ENCODE data around the gene PPIG. TPM values are rescaled to one million over a fixed set of nuclear protein-coding genes. Genes with fewer than 3 reads are reported as not detected.

The PPIG gene
- total and polyA plus RNA-seq, 2 of the 4 experiments (the other 2 are of a cell fraction), result 10.4 to 16.7 TPM

- ATAC-seq (ENCODE audit: low read depth) (no peak), DNase-seq (no peak)
- Histone ChIP-seq H3K27ac (ENCODE audit: insufficient read depth, low read length) (no peak overlapping the region), H3K36me3 (ENCODE audit: control insufficient read depth, insufficient read depth, low read length) (no peaks in the 10 kb centered on the region), H3K4ac (ENCODE audit: low read depth, low read length) (no peak overlapping the region), H3K56ac (ENCODE audit: extremely low read depth, insufficient read depth, low read length) (no peak overlapping the region), H2BK15ac (ENCODE audit: low read depth, low read length) (no peak overlapping the region), H3K4me3 (ENCODE audit: insufficient read depth, low read depth, low read length) (no peak overlapping the region), H2BK20ac (ENCODE audit: low read depth, low read length) (no peak overlapping the region), H2AK5ac (ENCODE audit: low read depth, low read length) (no peak overlapping the region), H4K8ac (ENCODE audit: low read depth in 2 of 2, low read length in 2 of 2) (no peak overlapping the region), H3K9me3 (ENCODE audit: control insufficient read depth, insufficient read depth, low read length) (no peaks in the 10 kb centered on the region), H3K18ac (ENCODE audit: low read depth, low read length) (no peak overlapping the region), H3K4me2 (ENCODE audit: low read depth, low read length) (no peak overlapping the region), H4K91ac (ENCODE audit: insufficient read depth, low read depth, low read length) (no peak overlapping the region), H3K14ac (replicated peaks; ENCODE audit: low read depth, low read length) (no peak overlapping the region), H4K5ac (ENCODE audit: low read depth, low read length) (no peak overlapping the region), H3K79me1 (ENCODE audit: low read depth in 1 of 2, low read length in 2 of 2) (no peaks in the 10 kb centered on the region), H4K20me1 (ENCODE audit: insufficient read depth, low read length) (no peaks in the 10 kb centered on the region), H3K27me3 (ENCODE audit: control insufficient read depth, insufficient read depth, low read length) (no peaks in the 10 kb centered on the region; the same call in 1 of the 2 replicates), H2AK9ac (replicated peaks; ENCODE audit: low read depth, low read length, poor library complexity) (no peak overlapping the region), H3K9me1 (ENCODE audit: insufficient read depth, low read length) (no peaks in the 10 kb centered on the region), H2BK5ac (ENCODE audit: low read depth, low read length, poor library complexity, severe bottlenecking) (no peak overlapping the region), H3K23ac (ENCODE audit: low read depth, low read length) (no peak overlapping the region), H3K4me1 (ENCODE audit: control insufficient read depth, insufficient read depth, low read length) (0 out of 2 replicates have a peak, but pooled peaks cover 2% of the 10 kb centered on the region), H3K9ac (ENCODE audit: low read depth, low read length) (no peak overlapping the region), H2AFZ (replicated peaks; ENCODE audit: low read length, poor library complexity) (no peak overlapping the region), H2BK120ac (ENCODE audit: low read depth, low read length) (no peak overlapping the region)
- TF ChIP-seq MXI1 (IDR thresholded peaks at IDR 0.05; ENCODE audit: borderline replicate concordance, low read depth, low read length), result no peak
- no peak for TF ChIP-seq SMC3 (IDR thresholded peaks at IDR 0.05; ENCODE audit: low read depth, low read length)
- no peak for TF ChIP-seq RAD21 (IDR thresholded peaks at IDR 0.05; ENCODE audit: low read length)
- no peak for TF ChIP-seq CTCF (conservative IDR thresholded peaks at IDR 0.05; ENCODE audit: low read depth, low read length)
- TF ChIP-seq RFX5 (IDR thresholded peaks at IDR 0.05; ENCODE audit: low read depth, low read length), result no peak
- TF ChIP-seq BHLHE40 (IDR thresholded peaks at IDR 0.05; ENCODE audit: low read depth, low read length), result no peak
- TF ChIP-seq ELK1 (IDR thresholded peaks at IDR 0.05; ENCODE audit: borderline replicate concordance, low read depth, low read length), result no peak
- TF ChIP-seq CEBPB (IDR thresholded peaks at IDR 0.05; ENCODE audit: low read depth, low read length), result no peak
- 40% methylated on average over 1 of the region's 3 CpGs; no CpG with 5 or more reads in 1 of the 2 experiments for WGBS, 2 experiments (ENCODE audit: extremely low coverage in 2 of 2, insufficient read length in 1 of 2)
- in situ Hi-C loops (cut with MboI; ENCODE audit: low sequenced_read_pairs) (no loop called here), intact Hi-C loops (cut with micrococcal nuclease) (no loop called here), dilution Hi-C loops (cut with HindIII; ENCODE audit: low sequenced_read_pairs, unreplicated experiment) (no loop called here)
- ChIA-PET POLR2A (ENCODE audit: unreplicated experiment) (no interaction called here), CTCF (interaction anchor here (0.6 kb wide), 1 partner anchor 213 kb away, joined by 4 read pairs; no protein-coding TSS in a partner anchor)
- no TSS peak for BruUV-seq (replicated peaks)
These were observed 77.1 kb downstream of the PPIG start for GRCh38 chr2:169661265-169661664.
